Endothelial cell of umbilical vein (primary cell): Measurements from ENCODE around the gene SIGLEC9. TPM values are rescaled to one million over a fixed set of nuclear protein-coding genes. Genes with fewer than 3 reads are reported as not detected.

Experiments used
- BruUV-seq: library from RNA; stranded (reverse); fragments of 400-500 nt; replicated peaks from 2 replicates; lab custom pipeline; 2021; lab: Mats Ljungman, UMichigan
- CTCF ChIA-PET: fragments of 300-600, 350-600 bp; sonication (Branson Sonifier 250); formaldehyde crosslinking; loops from one replicate; lab custom pipeline; 2021; ENCODE audit warnings: antibody characterized with exemption, inconsistent platforms; lab: Charles Lee
- POLR2A ChIA-PET: fragments of 300-600, 350-600 bp; sonication (Branson Sonifier 250); formaldehyde crosslinking; loops from one replicate; lab custom pipeline; 2021; ENCODE audit warnings: antibody characterized with exemption, inconsistent platforms; lab: Charles Lee
- DNase-seq: peaks from one replicate; pipeline ENCODE4 v3.0.0-alpha.2; 2011; ENCODE audit warnings: low read depth, low spot score
- FAIRE-seq: peaks from 2 replicates; lab custom pipeline; 2011; peaks lifted over from hg19 to GRCh38; lab: Jason Lieb, UNC
- H2AFZ ChIP-seq: 2 replicates; pipeline ENCODE4 v1.6.0; 2012; ENCODE audit warnings: low read depth, low read length, control low read depth, inconsistent platforms
- H3K27ac ChIP-seq: 2 replicates; pipeline ENCODE4 v1.5.1; 2011; ENCODE audit warnings: low read depth, mild to moderate bottlenecking, control low read depth, low read length, moderate library complexity; ENCODE audit not compliant: insufficient read depth
- H3K27me3 ChIP-seq, 2 experiments: 2 replicates each; pipeline versions ENCODE4 v1.6.0 to v1.6.1; 2011; ENCODE audit warnings: low read length in 2 of 2, mixed read lengths in 1 of 2; ENCODE audit not compliant: control insufficient read depth in 2 of 2, insufficient read depth in 2 of 2
- H3K36me3 ChIP-seq, 2 experiments: 2 replicates in 1 of 2; 3 replicates in 1 of 2; pipeline ENCODE4 v1.5.1; 2011; ENCODE audit warnings: low read length in 2 of 2, mild to moderate bottlenecking in 1 of 2, moderate library complexity in 1 of 2; ENCODE audit not compliant: control insufficient read depth in 2 of 2, insufficient read depth in 2 of 2; ENCODE audit errors: extremely low read depth in 1 of 2
- H3K4me1 ChIP-seq: 3 replicates; pipeline ENCODE4 v1.5.1; 2011; ENCODE audit warnings: mild to moderate bottlenecking, low read length; ENCODE audit not compliant: control insufficient read depth, insufficient read depth; ENCODE audit errors: extremely low read depth
- H3K4me2 ChIP-seq: 2 replicates; pipeline ENCODE4 v1.6.1; 2011; ENCODE audit warnings: low read length, control low read depth, mixed read lengths; ENCODE audit not compliant: insufficient read depth
- H3K4me3 ChIP-seq, 3 experiments: fragments of 200-600 bp in 1 of 3; sonication (generic), shearing (Covaris generic) in 1 of 3; replicated peaks in 1 of 3; 2 replicates each; pipeline ENCODE4 v1.5.1; 2011 to 2016; ENCODE audit warnings: control low read depth in 3 of 3, low read length in 3 of 3, mild to moderate bottlenecking in 2 of 3, inconsistent platforms in 1 of 3, low read depth in 1 of 3, moderate library complexity in 1 of 3; ENCODE audit not compliant: insufficient read depth in 1 of 3
- H3K79me2 ChIP-seq: 2 replicates; pipeline ENCODE4 v1.6.0; 2012; ENCODE audit warnings: low read length, inconsistent platforms; ENCODE audit not compliant: control insufficient read depth, insufficient read depth
- H3K9ac ChIP-seq: replicated peaks from 2 replicates; pipeline ENCODE3; 2011; ENCODE audit warnings: low read length, control low read depth; ENCODE audit not compliant: insufficient read depth; ENCODE audit errors: extremely low read depth
- H3K9me1 ChIP-seq: replicated peaks from 3 replicates; pipeline ENCODE4 v1.6.0; 2011; ENCODE audit warnings: mild to moderate bottlenecking, low read length; ENCODE audit not compliant: control insufficient read depth, insufficient read depth; ENCODE audit errors: extremely low read depth
- H3K9me3 ChIP-seq: replicated peaks from 2 replicates; pipeline ENCODE4 v1.5.1; 2012; ENCODE audit warnings: low read length, inconsistent platforms; ENCODE audit not compliant: control insufficient read depth, insufficient read depth
- H4K20me1 ChIP-seq: replicated peaks from 2 replicates; pipeline ENCODE3; 2011; ENCODE audit warnings: mild to moderate bottlenecking, low read length; ENCODE audit not compliant: control insufficient read depth, insufficient read depth; ENCODE audit errors: extremely low read depth
- EZH2 ChIP-seq: IDR thresholded peaks from 2 replicates; pipeline ENCODE4 v1.6.1; 2012; ENCODE audit warnings: borderline replicate concordance, low read depth, mild to moderate bottlenecking, moderate library complexity, low read length, inconsistent platforms; ENCODE audit not compliant: severe bottlenecking
- GATA2 ChIP-seq: IDR thresholded peaks from 2 replicates; pipeline ENCODE4 v1.7.0; 2011; ENCODE audit warnings: low read depth, mild to moderate bottlenecking, moderate library complexity, mixed read lengths, low read length; ENCODE audit not compliant: insufficient read length, insufficient read depth
- JUN ChIP-seq: IDR thresholded peaks from 2 replicates; pipeline ENCODE4 v1.6.1; 2011; ENCODE audit warnings: borderline replicate concordance, low read depth; ENCODE audit not compliant: insufficient read length, insufficient read depth
- POLR2A ChIP-seq: IDR thresholded peaks from 2 replicates; pipeline ENCODE4 v1.6.1; 2012; ENCODE audit warnings: low read depth, mild to moderate bottlenecking, control low read depth, low read length
- dilution Hi-C: fragments of 300-500 bp; cut with MboI; formaldehyde crosslinking; loops from one replicate; pipeline ENCODE4 v1.15.0; 2019; ENCODE audit warnings: low sequenced_read_pairs; ENCODE audit not compliant: extremely low pct_ligation_motif_present
- intact Hi-C: fragments of 100-400 bp; cut with micrococcal nuclease; formaldehyde crosslinking; loops from one replicate; pipeline ENCODE4 v1.10.0; 2022
- polyA plus RNA-seq, 4 experiments: library from polyadenylated mRNA; depleted of rRNA in 3 of 4; stranded (reverse) in 3 of 4; unstranded in 1 of 4; fragments of >200 nt; gene quantifications; 2 replicates each; pipeline versions ENCODE4 v1.2.1 to v1.2.3, GENCODE V29; 2011 to 2012; ENCODE audit warnings: missing spikeins in 1 of 4
- total RNA-seq: library from RNA; stranded (reverse); gene quantifications from 2 replicates; pipeline ENCODE4 v1.2.3, GENCODE V29; 2021
- TF ChIP-seq, protein P1 (sequence below), 2 donors: IDR thresholded peaks; 1 replicate in 1 of 2; 2 replicates in 1 of 2; pipeline ENCODE4 v1.5.1; 2011; ENCODE audit warnings: low read length in 2 of 2, mild to moderate bottlenecking in 2 of 2, moderate library complexity in 2 of 2, control low read depth in 1 of 2, inconsistent platforms in 1 of 2, low read depth in 1 of 2; ENCODE audit not compliant: insufficient read depth in 1 of 2; ENCODE audit errors: extremely low read depth in 1 of 2
- TF ChIP-seq, protein P2 (sequence below): IDR thresholded peaks from 2 replicates; pipeline ENCODE4 v1.6.1; 2011; ENCODE audit not compliant: insufficient read depth, insufficient read length

SIGLEC9 gene
- total and polyA plus RNA-seq, 2 donors (not counting 3 experiments of a cell fraction or from before 2014, with no cell fraction given), result not detected

DNA sequence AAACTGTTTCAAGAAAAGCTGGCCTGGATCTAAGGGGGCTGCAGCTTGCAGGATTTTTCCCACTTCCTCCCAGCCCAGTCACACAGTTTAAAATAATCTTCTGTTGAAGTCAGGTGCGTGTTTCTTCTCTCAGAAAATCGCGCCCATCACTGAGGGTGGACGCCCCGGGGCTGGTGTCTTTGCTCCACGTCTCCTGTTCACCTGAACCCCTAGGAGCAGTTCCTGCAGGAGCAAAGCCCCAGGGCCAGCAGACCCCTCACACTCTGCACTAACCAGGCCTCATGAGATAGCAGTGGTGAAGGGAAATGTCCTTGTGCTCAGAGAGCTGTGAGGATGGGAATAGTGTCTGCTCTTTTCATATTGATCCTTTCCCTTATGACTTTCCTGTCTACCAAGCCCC lies 16.5 kb downstream of the SIGLEC9 start:
- TF ChIP-seq, protein P1, sequence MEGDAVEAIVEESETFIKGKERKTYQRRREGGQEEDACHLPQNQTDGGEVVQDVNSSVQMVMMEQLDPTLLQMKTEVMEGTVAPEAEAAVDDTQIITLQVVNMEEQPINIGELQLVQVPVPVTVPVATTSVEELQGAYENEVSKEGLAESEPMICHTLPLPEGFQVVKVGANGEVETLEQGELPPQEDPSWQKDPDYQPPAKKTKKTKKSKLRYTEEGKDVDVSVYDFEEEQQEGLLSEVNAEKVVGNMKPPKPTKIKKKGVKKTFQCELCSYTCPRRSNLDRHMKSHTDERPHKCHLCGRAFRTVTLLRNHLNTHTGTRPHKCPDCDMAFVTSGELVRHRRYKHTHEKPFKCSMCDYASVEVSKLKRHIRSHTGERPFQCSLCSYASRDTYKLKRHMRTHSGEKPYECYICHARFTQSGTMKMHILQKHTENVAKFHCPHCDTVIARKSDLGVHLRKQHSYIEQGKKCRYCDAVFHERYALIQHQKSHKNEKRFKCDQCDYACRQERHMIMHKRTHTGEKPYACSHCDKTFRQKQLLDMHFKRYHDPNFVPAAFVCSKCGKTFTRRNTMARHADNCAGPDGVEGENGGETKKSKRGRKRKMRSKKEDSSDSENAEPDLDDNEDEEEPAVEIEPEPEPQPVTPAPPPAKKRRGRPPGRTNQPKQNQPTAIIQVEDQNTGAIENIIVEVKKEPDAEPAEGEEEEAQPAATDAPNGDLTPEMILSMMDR (IDR thresholded peaks at IDR 0.05; ENCODE audit: extremely low read depth in 1 of 2, insufficient read depth in 1 of 2, low read depth in 1 of 2, low read length in 2 of 2), result no peak
- TF ChIP-seq JUN (no peak), EZH2 (no peak), GATA2 (no peak), POLR2A (no peak)
- TF ChIP-seq, protein P2, sequence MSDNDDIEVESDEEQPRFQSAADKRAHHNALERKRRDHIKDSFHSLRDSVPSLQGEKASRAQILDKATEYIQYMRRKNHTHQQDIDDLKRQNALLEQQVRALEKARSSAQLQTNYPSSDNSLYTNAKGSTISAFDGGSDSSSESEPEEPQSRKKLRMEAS, result no peak
- no TSS peak for BruUV-seq
- no peaks in the 10 kb centered on the region for H3K36me3 ChIP-seq
- H3K4me2 ChIP-seq, result no peak overlapping the region
- CTCF ChIA-PET, result no interaction called here
- DNase-seq (no peak), FAIRE-seq (no peak)
- no peaks in the 10 kb centered on the region for H3K9me3 ChIP-seq
- H3K4me1 ChIP-seq, result no peaks in the 10 kb centered on the region
- no peak overlapping the region for H3K4me3 ChIP-seq
- POLR2A ChIA-PET, result no interaction called here
- H3K27ac ChIP-seq, result no peak overlapping the region
- dilution Hi-C loops (no loop called here), intact Hi-C loops (no loop called here)
- H4K20me1 ChIP-seq, result no peaks in the 10 kb centered on the region
- H3K9me1 ChIP-seq, result no peaks in the 10 kb centered on the region
- H3K79me2 ChIP-seq, result no peaks in the 10 kb centered on the region
- no peak overlapping the region for H3K9ac ChIP-seq
- no peaks in the 10 kb centered on the region for H3K27me3 ChIP-seq
- H2AFZ ChIP-seq, result no peak overlapping the region
